Measurements from ENCODE around the gene GSG1L. TPM values are rescaled to one million over a fixed set of nuclear protein-coding genes. Genes with fewer than 3 reads are reported as not detected.

The GSG1L gene
- total and polyA plus RNA-seq, 12 donors: 0.11 TPM; not detected in 11

GRCh38 chr16:27923751-27924150 is 139.8 kb downstream of the GSG1L start:
- no peak for DNase-seq
- Histone ChIP-seq H3K4me3 (no peak overlapping the region), H3K4me1 (replicated peaks in 1 of 2) (no peaks in the 10 kb centered on the region), H3K9me3 (replicated peaks in 1 of 3) (no peaks in the 10 kb centered on the region), H3K27me3 (no peaks in the 10 kb centered on the region), H3K36me3 (replicated peaks in 1 of 2) (no peaks in the 10 kb centered on the region), H3K27ac (no peak overlapping the region)
- intact Hi-C loops (cut with DNase I): no loop called here
- no peak for TF ChIP-seq POLR2A (IDR thresholded peaks at IDR 0.05)
- TF ChIP-seq CTCF (IDR thresholded peaks at IDR 0.05): no peak
- 67 to 77% (median 72%) methylated on average over 1 of the region's 1 CpG for WGBS, 4 donors

- Histone ChIP-seq H3K27ac (no peak overlapping the region), H3K9me3 (replicated peaks in 1 of 3) (no peaks in the 10 kb centered on the region), H3K27me3 (no peaks in the 10 kb centered on the region), H3K36me3 (replicated peaks in 1 of 2) (no peaks in the 10 kb centered on the region), H3K4me3 (no peak overlapping the region), H3K4me1 (replicated peaks in 1 of 2) (no peaks in the 10 kb centered on the region)
- no peak for DNase-seq
- intact Hi-C loops (cut with DNase I): no loop called here
- WGBS, 4 donors: 49 to 70% (median 66%) methylated on average over 6 of the region's 6 CpGs
- TF ChIP-seq POLR2A (IDR thresholded peaks at IDR 0.05) (no peak), CTCF (IDR thresholded peaks at IDR 0.05) (no peak)
These were observed 141.1 kb downstream of the GSG1L start for GRCh38 chr16:27922433-27922832.

- no peak for TF ChIP-seq POLR2A (IDR thresholded peaks at IDR 0.05)
- TF ChIP-seq CTCF (IDR thresholded peaks at IDR 0.05): no peak
- intact Hi-C loops (cut with DNase I): no loop called here
- Histone ChIP-seq H3K4me3 (no peak overlapping the region), H3K9me3 (replicated peaks in 1 of 3) (no peaks in the 10 kb centered on the region), H3K27ac (no peak overlapping the region), H3K36me3 (replicated peaks in 1 of 2) (no peaks in the 10 kb centered on the region), H3K4me1 (replicated peaks in 1 of 2) (no peaks in the 10 kb centered on the region), H3K27me3 (peaks cover under 1% of the 10 kb centered on the region)
- WGBS, 4 donors: 45 to 64% (median 59%) methylated on average over 4 of the region's 4 CpGs
- no peak for DNase-seq
These were observed 142.4 kb downstream of the GSG1L start for GRCh38 chr16:27921134-27921533.

- Histone ChIP-seq H3K4me3 (no peak overlapping the region), H3K9me3 (replicated peaks in 1 of 3) (no peaks in the 10 kb centered on the region), H3K4me1 (replicated peaks in 1 of 2) (no peaks in the 10 kb centered on the region), H3K27ac (no peak overlapping the region), H3K36me3 (replicated peaks in 1 of 2) (no peaks in the 10 kb centered on the region), H3K27me3 (peaks cover 3% of the 10 kb centered on the region)
- no peak for TF ChIP-seq POLR2A (IDR thresholded peaks at IDR 0.05)
- TF ChIP-seq CTCF (IDR thresholded peaks at IDR 0.05): peak in 1 of 6 experiments; percentile 20
- DNase-seq: peak in 2 of 7 donors; percentile 22 to 81
- WGBS, 4 donors: 22 to 23% (median 23%) methylated on average over 10 to 11 of the region's 11 CpGs
- intact Hi-C loops (cut with DNase I): no loop called here
These were observed 143.1 kb downstream of the GSG1L start for GRCh38 chr16:27920391-27920891.

Measured in adrenal gland (tissue), 12 donors.